ENCODE data around the gene POLN. TPM values are rescaled to one million over a fixed set of nuclear protein-coding genes. Genes with fewer than 3 reads are reported as not detected.

POLN gene
- total and polyA plus RNA-seq, 2 experiments from 2014 or later, result 1.7 to 2.0 TPM

GRCh38 chr4:2183394-2183793 is 58.5 kb downstream of the POLN start:
- DNase-seq (ENCODE audit: low spot score), result no peak
- no peak overlapping the region for H2AFZ ChIP-seq
- H3K4me1 ChIP-seq (ENCODE audit: insufficient read depth), result no peaks in the 10 kb centered on the region
- no peak overlapping the region for H3K4me2 ChIP-seq
- H3K27ac ChIP-seq, result no peak overlapping the region
- no peak overlapping the region for H3K4me3 ChIP-seq
- no peaks in the 10 kb centered on the region for H3K9me2 ChIP-seq (replicated peaks; ENCODE audit: insufficient read depth)
- H3K9me3 ChIP-seq (ENCODE audit: low read depth), result no peaks in the 10 kb centered on the region
- no peaks in the 10 kb centered on the region for H3K79me2 ChIP-seq
- H3K27me3 ChIP-seq, result no peaks in the 10 kb centered on the region
- no peaks in the 10 kb centered on the region for H3K36me3 ChIP-seq (replicated peaks; ENCODE audit: insufficient read depth, low read depth)
- TF ChIP-seq EZH2phosphoT487 (IDR thresholded peaks at IDR 0.05; ENCODE audit: low read depth, severe bottlenecking, unreplicated experiment), result no peak
- TF ChIP-seq CTCF (IDR thresholded peaks at IDR 0.05; ENCODE audit: poor library complexity), result no peak
- no peak for TF ChIP-seq EZH2 (IDR thresholded peaks at IDR 0.05; ENCODE audit: borderline replicate concordance)
- no peaks in the 10 kb centered on the region for H4K20me1 ChIP-seq (ENCODE audit: insufficient read depth, poor library complexity, severe bottlenecking)

- no peaks in the 10 kb centered on the region for H3K79me2 ChIP-seq
- no peaks in the 10 kb centered on the region for H3K9me2 ChIP-seq (replicated peaks; ENCODE audit: insufficient read depth)
- DNase-seq (ENCODE audit: low spot score), result no peak
- H3K27ac ChIP-seq, result no peak overlapping the region
- H2AFZ ChIP-seq, result no peak overlapping the region
- H4K20me1 ChIP-seq (ENCODE audit: insufficient read depth, poor library complexity, severe bottlenecking), result no peaks in the 10 kb centered on the region
- TF ChIP-seq CTCF (IDR thresholded peaks at IDR 0.05; ENCODE audit: poor library complexity), result no peak
- H3K36me3 ChIP-seq (replicated peaks; ENCODE audit: insufficient read depth, low read depth), result no peaks in the 10 kb centered on the region
- no peaks in the 10 kb centered on the region for H3K4me1 ChIP-seq (ENCODE audit: insufficient read depth)
- 54% methylated on average over 3 of the region's 3 CpGs for WGBS (ENCODE audit: low lambda C conversion rate, missing lambda C conversion rate)
- H3K4me3 ChIP-seq, result no peak overlapping the region
- no peaks in the 10 kb centered on the region for H3K27me3 ChIP-seq
- no peak overlapping the region for H3K4me2 ChIP-seq
- no peaks in the 10 kb centered on the region for H3K9me3 ChIP-seq (ENCODE audit: low read depth)
These were observed 58.9 kb downstream of the POLN start for GRCh38 chr4:2182994-2183393.

GRCh38 chr4:2180410-2180809 is 61.5 kb downstream of the POLN start:
- H3K27ac ChIP-seq, result no peak overlapping the region
- no peak overlapping the region for H3K4me3 ChIP-seq
- H3K9me3 ChIP-seq (ENCODE audit: low read depth), result no peaks in the 10 kb centered on the region
- H3K4me1 ChIP-seq (ENCODE audit: insufficient read depth), result no peaks in the 10 kb centered on the region
- H3K79me2 ChIP-seq, result no peaks in the 10 kb centered on the region
- H3K36me3 ChIP-seq (replicated peaks; ENCODE audit: insufficient read depth, low read depth), result no peaks in the 10 kb centered on the region
- TF ChIP-seq CTCF (IDR thresholded peaks at IDR 0.05; ENCODE audit: poor library complexity), result no peak
- no peak for TF ChIP-seq EZH2 (IDR thresholded peaks at IDR 0.05; ENCODE audit: borderline replicate concordance)
- TF ChIP-seq EZH2phosphoT487 (IDR thresholded peaks at IDR 0.05; ENCODE audit: low read depth, severe bottlenecking, unreplicated experiment), result no peak
- WGBS (ENCODE audit: low lambda C conversion rate, missing lambda C conversion rate), result 92% methylated on average over 2 of the region's 2 CpGs
- H3K27me3 ChIP-seq, result no peaks in the 10 kb centered on the region
- no peak overlapping the region for H3K4me2 ChIP-seq
- DNase-seq (ENCODE audit: low spot score), result no peak
- no peaks in the 10 kb centered on the region for H3K9me2 ChIP-seq (replicated peaks; ENCODE audit: insufficient read depth)
- no peaks in the 10 kb centered on the region for H4K20me1 ChIP-seq (ENCODE audit: insufficient read depth, poor library complexity, severe bottlenecking)
- H2AFZ ChIP-seq, result no peak overlapping the region

GRCh38 chr4:2179717-2180116 is 62.2 kb downstream of the POLN start:
- no peaks in the 10 kb centered on the region for H3K27me3 ChIP-seq
- TF ChIP-seq EZH2phosphoT487 (IDR thresholded peaks at IDR 0.05; ENCODE audit: low read depth, severe bottlenecking, unreplicated experiment) (no peak), CTCF (IDR thresholded peaks at IDR 0.05; ENCODE audit: poor library complexity) (no peak), EZH2 (IDR thresholded peaks at IDR 0.05; ENCODE audit: borderline replicate concordance) (no peak)
- WGBS (ENCODE audit: low lambda C conversion rate, missing lambda C conversion rate), result 72% methylated on average over 7 of the region's 7 CpGs
- no peak overlapping the region for H2AFZ ChIP-seq
- H3K9me2 ChIP-seq (replicated peaks; ENCODE audit: insufficient read depth), result no peaks in the 10 kb centered on the region
- H3K4me3 ChIP-seq, result no peak overlapping the region
- no peaks in the 10 kb centered on the region for H3K9me3 ChIP-seq (ENCODE audit: low read depth)
- no peaks in the 10 kb centered on the region for H3K36me3 ChIP-seq (replicated peaks; ENCODE audit: insufficient read depth, low read depth)
- DNase-seq (ENCODE audit: low spot score), result no peak
- no peak overlapping the region for H3K4me2 ChIP-seq
- no peak overlapping the region for H3K27ac ChIP-seq
- no peaks in the 10 kb centered on the region for H4K20me1 ChIP-seq (ENCODE audit: insufficient read depth, poor library complexity, severe bottlenecking)
- H3K79me2 ChIP-seq, result no peaks in the 10 kb centered on the region
- H3K4me1 ChIP-seq (ENCODE audit: insufficient read depth), result no peaks in the 10 kb centered on the region
